CD4-positive, alpha-beta T cell treated with Interleukin-21 for 1 hour (primary cell): ENCODE results near the gene SLITRK2.

Experiments used
- DNase-seq: peaks from one replicate; pipeline ENCODE4 v3.0.0-alpha.2; 2020

Gene SLITRK2

DNA sequence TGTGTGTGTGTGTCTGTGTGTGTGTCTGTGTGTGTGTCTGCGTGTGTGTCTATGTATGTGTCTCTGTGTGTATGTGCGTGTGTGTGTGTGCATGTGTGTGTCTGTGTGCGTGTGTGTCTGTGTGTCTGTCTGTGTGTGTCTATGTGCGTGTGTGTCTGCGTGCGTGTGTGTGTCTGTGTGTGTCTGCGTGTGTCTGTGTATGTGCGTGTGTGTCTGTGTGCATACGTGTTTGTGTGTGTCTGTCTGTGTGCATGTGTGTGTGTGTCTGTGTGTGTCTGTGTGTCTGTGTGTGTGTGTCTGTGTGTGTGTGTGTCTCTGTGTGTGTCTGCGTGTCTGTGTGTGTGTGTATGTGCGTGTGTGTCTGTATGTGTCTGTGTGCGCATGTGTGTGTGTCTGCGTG, 35.6 kb downstream of the SLITRK2 start:
- DNase-seq, result no peak

DNA sequence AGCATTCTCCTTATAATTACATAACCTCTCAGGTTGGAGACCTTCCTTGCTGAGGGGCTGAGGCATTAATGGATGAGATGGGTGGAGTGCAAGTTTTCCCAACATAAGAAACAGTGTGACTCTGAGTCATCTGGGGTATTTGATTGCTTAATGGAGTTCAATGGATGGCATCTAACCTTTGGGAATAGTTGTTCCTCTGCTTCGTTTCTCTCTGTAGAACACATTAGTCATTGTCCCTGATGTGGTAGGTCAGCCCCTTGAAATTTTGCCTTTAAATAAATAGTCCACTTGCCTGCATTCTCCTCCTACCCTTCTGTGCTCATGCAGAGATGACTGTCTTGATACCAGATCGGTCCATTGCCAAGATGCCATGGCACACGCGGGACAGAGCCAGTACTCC, 38.6 kb downstream of the SLITRK2 start:
- DNase-seq, result no peak

DNA sequence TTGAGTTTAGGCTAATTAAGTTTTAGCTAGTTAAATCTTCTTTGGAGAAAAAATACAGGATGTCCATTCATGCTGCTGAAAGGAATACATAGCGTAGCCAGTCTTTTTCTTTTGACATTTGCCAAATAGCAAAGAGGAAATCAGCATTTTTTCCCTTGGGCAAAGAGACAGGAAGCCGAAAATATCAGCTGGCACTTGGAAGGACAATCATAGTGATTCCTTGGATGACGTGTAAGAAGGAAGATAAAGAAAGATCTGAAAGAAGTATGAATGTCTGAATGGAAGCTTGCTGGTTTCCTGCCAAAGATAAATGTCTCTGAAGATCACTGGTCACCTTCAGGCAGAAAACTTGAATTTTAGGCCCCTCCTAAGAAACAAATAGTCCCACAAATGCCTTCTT, 44.2 kb downstream of the SLITRK2 start:
- DNase-seq, result no peak

DNA sequence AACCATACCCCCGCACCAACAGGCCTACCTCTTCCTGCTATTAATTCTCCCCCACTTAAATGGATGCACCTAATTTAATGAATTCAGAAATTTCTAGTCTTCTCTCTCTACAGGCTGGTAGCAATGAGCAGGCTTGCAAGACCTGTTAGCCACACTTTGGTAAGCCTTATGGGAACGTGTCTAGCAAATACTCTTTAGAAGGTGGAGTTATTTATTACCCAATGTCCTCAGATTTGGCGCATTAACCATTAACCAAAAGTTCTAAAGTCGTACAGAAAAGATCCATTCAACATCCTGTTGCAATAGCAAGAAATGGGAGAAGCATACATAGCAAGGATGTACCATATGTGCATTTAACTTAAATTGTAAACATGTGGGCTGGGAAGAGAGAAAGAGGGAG, 47.5 kb downstream of the SLITRK2 start:
- no peak for DNase-seq
